DMS53 (cell line): ENCODE data around the gene DENND1A.

Experiments
- DNase-seq: peaks from one replicate; lab custom pipeline; 2025; lab: John Stamatoyannopoulos, UW

DENND1A gene

DNA sequence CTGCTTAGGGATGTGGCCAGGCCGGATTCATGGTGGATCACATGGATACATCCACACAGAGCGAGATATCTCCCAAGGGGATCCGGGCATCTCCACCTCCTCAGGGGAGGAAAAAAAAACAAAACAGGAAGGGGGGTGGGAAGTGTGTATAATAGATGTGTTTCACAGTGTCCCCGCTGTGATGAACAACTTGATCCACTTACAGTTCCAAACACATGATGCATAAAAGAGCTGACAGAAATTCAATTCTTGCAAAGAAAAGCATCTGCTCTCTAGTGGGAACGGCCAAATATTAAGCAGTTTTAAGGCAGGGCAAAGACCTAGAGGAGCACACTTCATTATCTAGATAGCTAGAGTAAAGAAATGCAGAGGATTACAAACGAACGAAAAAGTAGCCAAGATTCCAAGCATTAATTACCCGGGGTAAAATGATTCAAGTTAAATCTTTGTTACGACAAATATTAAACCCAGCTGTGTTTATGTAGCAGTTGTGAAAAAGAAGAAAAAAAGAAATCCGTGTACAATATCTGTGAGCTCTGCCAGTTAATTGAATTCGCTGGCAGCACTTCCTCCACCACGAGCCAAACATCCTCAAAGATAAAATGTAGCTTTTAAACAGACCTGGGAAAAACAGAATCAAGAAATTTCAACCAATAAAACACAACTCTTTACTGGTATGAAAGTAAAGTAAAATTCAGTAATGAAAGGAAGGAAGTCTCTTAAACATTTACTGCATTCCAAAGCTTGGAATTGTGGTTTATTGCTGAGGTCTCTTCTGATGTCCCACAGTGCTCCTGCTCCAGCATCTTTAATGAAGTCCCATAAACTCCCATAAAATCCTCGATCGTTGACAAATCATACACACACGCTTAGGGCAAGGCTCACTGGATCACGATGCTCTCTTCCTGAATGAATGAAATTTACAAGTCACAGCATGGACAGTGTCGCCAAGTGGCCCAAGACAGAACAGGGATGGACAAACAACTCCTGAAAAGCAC is 360.9 kb downstream of the DENND1A start:
- DNase-seq, result no peak

DNA sequence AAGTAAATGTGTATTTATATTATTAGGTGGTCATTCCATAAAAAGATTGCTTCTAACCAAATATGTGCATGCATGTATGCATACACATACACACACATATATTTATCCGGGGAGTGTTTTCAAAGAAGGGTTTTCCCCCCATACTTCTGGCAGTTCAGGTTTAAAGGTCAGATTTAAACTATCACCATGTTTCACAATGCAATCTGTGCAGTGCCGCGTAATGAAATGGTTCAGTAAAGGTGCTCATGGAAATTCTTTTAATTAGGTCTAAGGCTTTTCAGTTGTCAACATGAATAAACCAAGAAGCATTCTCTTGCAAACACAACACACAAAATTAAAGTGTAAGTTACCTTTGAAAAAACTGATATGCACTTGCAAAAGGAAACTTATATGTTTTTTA is 362.9 kb downstream of the DENND1A start:
- DNase-seq, result no peak

- DNase-seq, result no peak
Measured at GRCh38 chr9:123564652-123565051, 365.3 kb downstream of the DENND1A start.

- no peak for DNase-seq
Measured at GRCh38 chr9:123562844-123563346, 367.0 kb downstream of the DENND1A start.

DNA sequence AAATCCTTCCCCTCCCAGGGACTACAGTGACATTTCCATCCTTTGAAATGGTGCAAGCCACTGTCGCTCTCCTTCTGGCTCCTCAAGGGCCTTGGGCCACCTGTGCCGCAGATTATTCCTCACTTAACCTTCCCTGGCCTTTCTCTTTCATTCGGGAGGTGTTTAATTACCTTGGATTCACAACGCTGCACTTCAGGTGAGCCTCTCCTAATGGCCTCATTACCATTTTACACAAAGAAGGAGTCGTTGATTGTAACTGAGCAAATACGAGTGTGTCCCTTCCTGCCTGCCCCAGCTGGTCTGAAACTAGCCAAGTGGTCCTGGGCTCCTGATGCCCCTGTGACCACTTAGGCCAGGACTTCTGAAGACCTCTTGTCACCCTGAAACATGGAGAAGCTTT is 368.9 kb downstream of the DENND1A start:
- peak; percentile 46 for DNase-seq

DNA sequence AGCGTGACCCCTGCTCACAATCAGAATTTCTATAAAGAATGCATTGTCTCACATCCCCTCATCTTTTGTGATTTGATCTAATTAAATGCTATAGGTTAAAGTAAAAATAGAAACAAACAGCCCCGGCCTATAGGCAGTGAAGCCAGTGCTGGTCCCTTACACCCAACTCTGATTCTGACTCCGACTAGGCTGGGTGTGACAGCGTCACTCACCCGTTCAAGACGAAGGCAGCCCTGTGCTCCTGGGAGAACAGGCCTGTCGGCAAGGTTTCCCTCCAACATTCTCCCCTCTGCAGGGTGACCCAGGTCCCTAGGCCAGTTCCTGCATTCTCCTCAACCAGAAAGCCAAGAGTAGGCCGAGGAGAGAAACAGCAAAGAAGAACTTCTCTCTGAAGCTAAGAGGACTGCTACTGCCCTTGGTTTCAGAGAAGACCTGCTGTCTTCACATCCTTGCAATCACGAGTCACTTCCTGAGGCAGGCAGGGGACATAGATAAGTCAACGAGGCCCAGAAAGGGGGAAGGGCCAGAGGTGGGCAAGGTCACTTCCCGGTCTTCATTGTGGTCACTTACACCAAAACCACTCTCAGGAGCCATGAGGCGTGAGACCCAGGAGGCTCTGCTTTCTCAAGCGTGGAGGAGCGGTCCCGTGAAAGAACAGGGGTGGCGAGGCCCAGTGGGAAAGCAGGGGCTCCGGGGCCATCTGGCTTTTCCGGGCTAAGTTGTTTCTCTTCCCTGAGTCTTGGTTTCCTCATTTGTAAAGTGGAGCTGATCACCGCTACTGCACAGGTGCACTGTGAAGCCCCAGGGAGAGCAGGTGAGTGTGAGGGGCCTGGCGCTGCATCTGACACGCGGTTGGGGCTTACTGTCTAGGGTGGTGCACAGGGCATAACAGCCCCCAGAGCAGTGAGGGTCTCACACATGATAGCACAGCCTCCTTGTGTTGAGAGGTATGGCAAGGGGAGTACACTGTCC is 373.2 kb downstream of the DENND1A start:
- no peak for DNase-seq

- no peak for DNase-seq
Measured at GRCh38 chr9:123555646-123556045, 374.3 kb downstream of the DENND1A start.

- no peak for DNase-seq
Measured at GRCh38 chr9:123552530-123552929, 377.4 kb downstream of the DENND1A start.

DNA sequence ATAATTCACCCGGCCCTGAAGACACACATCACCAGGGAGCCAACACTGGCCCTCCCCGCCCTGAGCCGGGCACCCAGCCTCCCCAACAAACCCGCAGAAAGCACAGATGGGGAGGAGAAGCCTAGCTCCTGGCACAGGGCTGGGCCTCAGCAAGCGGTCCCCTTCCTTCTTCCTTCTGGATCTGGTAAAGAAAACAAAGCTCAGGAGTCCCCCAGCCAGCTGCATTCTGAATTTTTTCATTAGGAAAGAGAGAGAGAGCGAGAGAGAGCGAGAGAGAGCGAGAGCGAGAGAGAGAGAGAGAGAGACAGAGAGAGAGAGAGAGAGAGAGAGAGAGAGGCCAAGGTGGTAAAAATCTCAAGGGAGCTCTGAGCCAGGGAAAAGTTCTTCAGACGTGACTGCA is 378.2 kb downstream of the DENND1A start:
- DNase-seq, result no peak

- DNase-seq, result no peak
Measured at GRCh38 chr9:123550797-123551196, 379.1 kb downstream of the DENND1A start.

DNA sequence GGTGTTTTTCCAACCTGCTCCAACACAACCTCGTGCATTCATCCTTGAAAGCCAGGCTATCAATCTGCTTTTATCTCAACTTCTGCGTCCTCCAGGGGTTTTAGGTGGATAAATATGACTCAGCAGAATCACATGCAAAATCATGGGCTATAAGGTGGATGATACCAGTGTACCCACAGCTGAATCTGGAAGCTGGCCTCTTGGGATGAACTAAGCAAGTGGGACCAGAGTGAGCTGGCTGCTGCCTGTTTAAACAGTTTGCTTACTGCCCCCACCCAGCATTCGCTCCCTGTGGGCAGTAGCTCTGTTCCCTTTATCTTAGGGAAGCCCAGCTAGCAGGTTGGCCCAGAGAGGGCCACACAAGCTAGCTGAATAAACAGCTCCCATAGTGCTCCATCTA is 379.9 kb downstream of the DENND1A start:
- DNase-seq, result peak; percentile 25

- DNase-seq, result no peak
Measured at GRCh38 chr9:123548741-123549545, 381.0 kb downstream of the DENND1A start.

- peak; percentile 68 for DNase-seq
Measured at GRCh38 chr9:123544007-123544827, 385.7 kb downstream of the DENND1A start.

DNA sequence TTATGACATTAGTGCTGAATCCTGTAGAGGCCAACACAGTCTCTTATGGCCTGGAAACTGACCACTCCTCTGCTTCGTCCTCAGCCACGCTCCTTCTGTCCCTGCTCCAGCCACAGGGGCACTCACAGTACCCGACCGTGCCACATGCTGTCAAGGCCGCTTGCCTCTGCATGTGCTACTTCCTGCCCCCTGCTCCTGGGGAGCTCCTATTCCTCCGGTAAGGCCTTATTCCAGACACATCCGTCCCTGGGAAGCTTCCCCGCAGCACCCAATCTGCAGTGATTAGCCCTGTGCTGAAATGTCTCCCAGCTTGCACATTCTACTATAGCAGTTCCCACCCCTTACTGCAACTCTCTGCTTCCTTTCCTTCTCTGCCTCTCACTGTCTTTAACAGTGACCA is 386.4 kb downstream of the DENND1A start:
- DNase-seq, result no peak

GRCh38 chr9:123542435-123543225 is 387.3 kb downstream of the DENND1A start:
- no peak for DNase-seq

DNA sequence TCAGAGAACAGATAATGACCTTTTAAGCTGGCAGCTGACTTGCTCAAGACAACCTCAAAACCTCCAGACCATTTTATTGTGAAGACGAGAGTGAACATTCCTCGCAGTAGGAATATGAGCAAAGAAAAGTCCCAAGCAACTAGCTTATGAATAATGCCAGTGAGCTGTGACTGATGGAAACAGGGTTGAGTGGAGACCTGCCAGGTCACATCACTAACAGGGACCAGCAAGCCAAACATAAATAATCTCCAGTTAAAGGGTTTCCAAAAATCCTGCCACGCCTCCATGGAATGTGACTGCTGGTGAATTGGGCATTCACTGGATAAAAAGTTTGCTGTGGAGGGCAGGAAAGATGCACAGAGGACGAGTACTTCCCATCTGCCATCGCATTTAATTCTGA is 388.5 kb downstream of the DENND1A start:
- no peak for DNase-seq

- DNase-seq, result no peak
Measured at GRCh38 chr9:123540457-123540856, 389.5 kb downstream of the DENND1A start.

DNA sequence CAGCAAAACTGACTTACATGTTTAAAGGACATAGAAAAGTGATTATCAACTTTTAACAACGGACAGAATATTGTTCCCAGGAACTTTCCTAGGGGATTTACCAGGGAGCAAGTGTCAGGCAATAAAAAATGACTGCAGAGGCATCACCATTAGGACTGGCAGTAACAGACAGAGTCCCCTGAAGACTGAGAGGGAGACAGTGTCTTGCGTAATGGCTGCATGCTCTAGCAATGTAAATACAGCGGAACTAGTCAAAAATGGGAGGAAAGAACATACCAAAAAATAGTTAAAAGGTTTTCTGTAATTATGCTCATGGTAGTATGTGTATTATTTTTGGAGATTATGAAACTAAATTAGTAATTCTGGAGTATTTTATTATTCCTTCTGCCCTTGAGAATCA is 392.1 kb downstream of the DENND1A start:
- DNase-seq, result no peak

- DNase-seq, result no peak
Measured at GRCh38 chr9:123536455-123536868, 393.5 kb downstream of the DENND1A start.

DNA sequence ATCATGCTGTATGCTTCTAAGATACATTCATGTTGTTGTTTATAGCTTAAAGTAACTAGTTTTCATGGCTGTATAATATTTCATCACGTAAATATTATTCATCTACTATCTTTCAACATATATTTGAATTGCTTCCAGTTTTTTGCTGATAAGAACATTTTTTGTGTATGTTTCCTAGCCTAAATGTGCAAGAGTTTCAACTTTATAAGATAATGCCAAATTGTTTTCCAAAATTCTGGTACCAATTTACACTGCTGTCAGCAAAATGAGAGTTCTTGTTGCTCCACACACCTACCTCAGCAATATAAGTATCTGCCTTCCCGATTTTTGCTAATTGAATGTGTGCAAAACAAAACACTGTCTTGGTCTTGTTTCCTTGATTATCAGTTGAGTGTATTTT is 395.6 kb downstream of the DENND1A start:
- DNase-seq, result no peak
